ENCODE measurements around the gene NIBAN1.

- TF ChIP-seq POLR2A (IDR thresholded peaks at IDR 0.05) = no peak
- TF ChIP-seq, protein P1, sequence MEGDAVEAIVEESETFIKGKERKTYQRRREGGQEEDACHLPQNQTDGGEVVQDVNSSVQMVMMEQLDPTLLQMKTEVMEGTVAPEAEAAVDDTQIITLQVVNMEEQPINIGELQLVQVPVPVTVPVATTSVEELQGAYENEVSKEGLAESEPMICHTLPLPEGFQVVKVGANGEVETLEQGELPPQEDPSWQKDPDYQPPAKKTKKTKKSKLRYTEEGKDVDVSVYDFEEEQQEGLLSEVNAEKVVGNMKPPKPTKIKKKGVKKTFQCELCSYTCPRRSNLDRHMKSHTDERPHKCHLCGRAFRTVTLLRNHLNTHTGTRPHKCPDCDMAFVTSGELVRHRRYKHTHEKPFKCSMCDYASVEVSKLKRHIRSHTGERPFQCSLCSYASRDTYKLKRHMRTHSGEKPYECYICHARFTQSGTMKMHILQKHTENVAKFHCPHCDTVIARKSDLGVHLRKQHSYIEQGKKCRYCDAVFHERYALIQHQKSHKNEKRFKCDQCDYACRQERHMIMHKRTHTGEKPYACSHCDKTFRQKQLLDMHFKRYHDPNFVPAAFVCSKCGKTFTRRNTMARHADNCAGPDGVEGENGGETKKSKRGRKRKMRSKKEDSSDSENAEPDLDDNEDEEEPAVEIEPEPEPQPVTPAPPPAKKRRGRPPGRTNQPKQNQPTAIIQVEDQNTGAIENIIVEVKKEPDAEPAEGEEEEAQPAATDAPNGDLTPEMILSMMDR (IDR thresholded peaks at IDR 0.05) = no peak
These were observed 33.5 kb downstream of the NIBAN1 start for GRCh38 chr1:184940694-184941409.

Data from right lobe of liver (tissue), 4 donors.